ENCODE data around the gene TMED8. TPM values are rescaled to one million over a fixed set of nuclear protein-coding genes. Genes with fewer than 3 reads are reported as not detected.
"Not testable (repeated sequence)": the region's sequence is repeated elsewhere in the genome, so short reads cannot be mapped to it uniquely, and the experiment has no call there.

Gene TMED8
- total RNA-seq, 1 experiment from 2014 or later = 21.0 TPM

DNA sequence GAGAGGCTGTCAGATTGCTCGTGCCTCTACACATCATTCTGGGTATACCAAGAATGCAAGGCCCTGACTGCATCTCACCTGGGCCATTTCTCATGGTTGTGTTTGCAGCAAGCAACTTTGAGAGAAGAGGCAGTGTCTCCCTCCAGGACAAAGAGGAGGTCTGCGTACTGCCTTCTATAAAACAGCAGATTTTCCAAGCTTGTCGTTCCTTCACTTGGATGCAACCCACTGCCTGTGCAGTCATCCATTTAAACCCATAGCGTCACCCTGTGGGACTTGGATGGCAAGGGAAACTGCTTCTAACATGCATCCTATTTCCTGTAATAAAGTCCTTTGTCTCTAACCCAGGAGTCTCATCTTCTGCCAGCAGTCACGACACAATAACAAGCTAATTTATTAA lies 57.5 kb downstream of the TMED8 start:
- CTCF ChIA-PET = no interaction called here
- Histone ChIP-seq H3K27me3 (replicated peaks; ENCODE audit: insufficient read depth, low read depth, low read length, poor library complexity) (no peaks in the 10 kb centered on the region), H3K4me1 (ENCODE audit: insufficient read depth, low read length, poor library complexity, severe bottlenecking) (peaks cover 21% of the 10 kb centered on the region), H3K36me3 (ENCODE audit: insufficient read depth, low read length, poor library complexity, severe bottlenecking) (no peaks in the 10 kb centered on the region), H3K27ac (ENCODE audit: low read depth, low read length, poor library complexity, severe bottlenecking) (peak overlapping the region; percentile 97), H3K9me3 (ENCODE audit: low read depth, low read length, poor library complexity, severe bottlenecking) (no peaks in the 10 kb centered on the region), H3K4me3 (ENCODE audit: low read depth, low read length, poor library complexity, severe bottlenecking) (peak overlapping the region; percentile 82)
- POLR2A ChIA-PET (ENCODE audit: low non-redundant PET) = no interaction called here
- TF ChIP-seq EZH2 (IDR thresholded peaks at IDR 0.05; ENCODE audit: borderline replicate concordance, low read depth, low read length, poor library complexity, severe bottlenecking) = no peak
- TF ChIP-seq, protein P1, sequence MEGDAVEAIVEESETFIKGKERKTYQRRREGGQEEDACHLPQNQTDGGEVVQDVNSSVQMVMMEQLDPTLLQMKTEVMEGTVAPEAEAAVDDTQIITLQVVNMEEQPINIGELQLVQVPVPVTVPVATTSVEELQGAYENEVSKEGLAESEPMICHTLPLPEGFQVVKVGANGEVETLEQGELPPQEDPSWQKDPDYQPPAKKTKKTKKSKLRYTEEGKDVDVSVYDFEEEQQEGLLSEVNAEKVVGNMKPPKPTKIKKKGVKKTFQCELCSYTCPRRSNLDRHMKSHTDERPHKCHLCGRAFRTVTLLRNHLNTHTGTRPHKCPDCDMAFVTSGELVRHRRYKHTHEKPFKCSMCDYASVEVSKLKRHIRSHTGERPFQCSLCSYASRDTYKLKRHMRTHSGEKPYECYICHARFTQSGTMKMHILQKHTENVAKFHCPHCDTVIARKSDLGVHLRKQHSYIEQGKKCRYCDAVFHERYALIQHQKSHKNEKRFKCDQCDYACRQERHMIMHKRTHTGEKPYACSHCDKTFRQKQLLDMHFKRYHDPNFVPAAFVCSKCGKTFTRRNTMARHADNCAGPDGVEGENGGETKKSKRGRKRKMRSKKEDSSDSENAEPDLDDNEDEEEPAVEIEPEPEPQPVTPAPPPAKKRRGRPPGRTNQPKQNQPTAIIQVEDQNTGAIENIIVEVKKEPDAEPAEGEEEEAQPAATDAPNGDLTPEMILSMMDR (conservative IDR thresholded peaks at IDR 0.05; ENCODE audit: low read depth, low read length) = no peak
- DNase-seq (ENCODE audit: low spot score) = peak; percentile 32
- intact Hi-C loops (cut with micrococcal nuclease; ENCODE audit: unreplicated experiment) = loop anchor here (5.0 kb wide), 1 partner anchor 442 kb away; no protein-coding TSS in a partner anchor
- BruUV-seq (replicated peaks) = no TSS peak

GRCh38 chr14:77318756-77319155 lies 58.1 kb downstream of the TMED8 start:
- H3K9me3 ChIP-seq (ENCODE audit: low read depth, low read length, poor library complexity, severe bottlenecking); H3K27ac ChIP-seq (ENCODE audit: low read depth, low read length, poor library complexity, severe bottlenecking); H3K4me3 ChIP-seq (ENCODE audit: low read depth, low read length, poor library complexity, severe bottlenecking); H3K36me3 ChIP-seq (ENCODE audit: insufficient read depth, low read length, poor library complexity, severe bottlenecking); DNase-seq (ENCODE audit: low spot score); CTCF ChIA-PET; H3K27me3 ChIP-seq (replicated peaks; ENCODE audit: insufficient read depth, low read depth, low read length, poor library complexity); BruUV-seq (replicated peaks): not testable (repeated sequence)
- POLR2A ChIA-PET (ENCODE audit: low non-redundant PET) = interaction anchor here (0.8 kb wide), 1 partner anchor 103 kb away, joined by 3 read pairs; no protein-coding TSS in a partner anchor
- peaks cover 21% of the 10 kb centered on the region for H3K4me1 ChIP-seq (ENCODE audit: insufficient read depth, low read length, poor library complexity, severe bottlenecking)
- intact Hi-C loops (cut with micrococcal nuclease; ENCODE audit: unreplicated experiment) = loop anchor here (5.0 kb wide), 1 partner anchor 441 kb away; no protein-coding TSS in a partner anchor

- no peaks in the 10 kb centered on the region for H3K9me3 ChIP-seq (ENCODE audit: low read depth, low read length, poor library complexity, severe bottlenecking)
- H3K4me1 ChIP-seq (ENCODE audit: insufficient read depth, low read length, poor library complexity, severe bottlenecking) = peaks cover 24% of the 10 kb centered on the region
- intact Hi-C loops (cut with micrococcal nuclease; ENCODE audit: unreplicated experiment) = loop anchor here (5.0 kb wide), 1 partner anchor 441 kb away; no protein-coding TSS in a partner anchor
- ChIA-PET CTCF (no interaction called here), POLR2A (ENCODE audit: low non-redundant PET) (interaction anchor here (0.8 kb wide), 1 partner anchor 104 kb away, joined by 3 read pairs; no protein-coding TSS in a partner anchor)
- no peaks in the 10 kb centered on the region for H3K36me3 ChIP-seq (ENCODE audit: insufficient read depth, low read length, poor library complexity, severe bottlenecking)
- H3K27ac ChIP-seq (ENCODE audit: low read depth, low read length, poor library complexity, severe bottlenecking) = no peak overlapping the region
- BruUV-seq (replicated peaks) = no TSS peak
- TF ChIP-seq EZH2 (IDR thresholded peaks at IDR 0.05; ENCODE audit: borderline replicate concordance, low read depth, low read length, poor library complexity, severe bottlenecking) = no peak
- TF ChIP-seq, protein P1 (conservative IDR thresholded peaks at IDR 0.05; ENCODE audit: low read depth, low read length) = no peak
- no peak for DNase-seq (ENCODE audit: low spot score)
- no peak overlapping the region for H3K4me3 ChIP-seq (ENCODE audit: low read depth, low read length, poor library complexity, severe bottlenecking)
- H3K27me3 ChIP-seq (replicated peaks; ENCODE audit: insufficient read depth, low read depth, low read length, poor library complexity) = no peaks in the 10 kb centered on the region
These were observed 58.8 kb downstream of the TMED8 start for GRCh38 chr14:77318006-77318553.

- Histone ChIP-seq H3K9me3 (ENCODE audit: low read depth, low read length, poor library complexity, severe bottlenecking) (no peaks in the 10 kb centered on the region), H3K36me3 (ENCODE audit: insufficient read depth, low read length, poor library complexity, severe bottlenecking) (no peaks in the 10 kb centered on the region), H3K27me3 (replicated peaks; ENCODE audit: insufficient read depth, low read depth, low read length, poor library complexity) (no peaks in the 10 kb centered on the region), H3K4me3 (ENCODE audit: low read depth, low read length, poor library complexity, severe bottlenecking) (no peak overlapping the region), H3K4me1 (ENCODE audit: insufficient read depth, low read length, poor library complexity, severe bottlenecking) (peaks cover 20% of the 10 kb centered on the region), H3K27ac (ENCODE audit: low read depth, low read length, poor library complexity, severe bottlenecking) (no peak overlapping the region)
- no TSS peak for BruUV-seq (replicated peaks)
- no peak for DNase-seq (ENCODE audit: low spot score)
- no peak for TF ChIP-seq EZH2 (IDR thresholded peaks at IDR 0.05; ENCODE audit: borderline replicate concordance, low read depth, low read length, poor library complexity, severe bottlenecking)
- TF ChIP-seq, protein P1 (conservative IDR thresholded peaks at IDR 0.05; ENCODE audit: low read depth, low read length) = no peak
- intact Hi-C loops (cut with micrococcal nuclease; ENCODE audit: unreplicated experiment) = loop anchor here (5.0 kb wide), 1 partner anchor 440 kb away; no protein-coding TSS in a partner anchor
- POLR2A ChIA-PET (ENCODE audit: low non-redundant PET) = no interaction called here
- CTCF ChIA-PET = interaction anchor here (0.6 to 2.6 kb wide), 6 partner anchors 13 to 987 kb away, joined by 4 to 26 read pairs (median 8); partner anchors contain the start of genes ALKBH1 and SLIRP
These were observed 60.0 kb downstream of the TMED8 start for GRCh38 chr14:77316872-77317301.
